Stimulated activated CD4-positive, alpha-beta T cell treated with anti-CD3 and anti-CD28 coated beads, Interleukin-4, amount 100 ng/mL, for 4 hours (primary cell): ENCODE data around the gene PRC1.
"Not testable (repeated sequence)": the region's sequence is repeated elsewhere in the genome, so short reads cannot be mapped to it uniquely, and the experiment has no call there.

Experiments used
- DNase-seq, 2 experiments: peaks; one replicate each; pipeline ENCODE4 v3.0.0-alpha.2; 2020

Gene PRC1

GRCh38 chr15:90931575-90931827 is 62.8 kb downstream of the PRC1 start:
- no peak for DNase-seq

- DNase-seq, result no peak
Measured at GRCh38 chr15:90930861-90931574, 63.3 kb downstream of the PRC1 start.

GRCh38 chr15:90929246-90930019 is 64.9 kb downstream of the PRC1 start:
- no peak for DNase-seq

GRCh38 chr15:90928106-90928505 is 66.2 kb downstream of the PRC1 start:
- DNase-seq, result not testable (repeated sequence)

GRCh38 chr15:90926766-90927165 is 67.6 kb downstream of the PRC1 start:
- DNase-seq, result not testable (repeated sequence)

- no peak for DNase-seq
Measured at GRCh38 chr15:90924375-90924774, 70.0 kb downstream of the PRC1 start.

- not testable (repeated sequence) for DNase-seq
Measured at GRCh38 chr15:90922712-90923322, 71.5 kb downstream of the PRC1 start.

- no peak for DNase-seq
Measured at GRCh38 chr15:90921887-90922286, 72.4 kb downstream of the PRC1 start.

GRCh38 chr15:90918835-90919234 is 75.5 kb downstream of the PRC1 start:
- no peak for DNase-seq

- DNase-seq, result no peak
Measured at GRCh38 chr15:90918034-90918788, 76.1 kb downstream of the PRC1 start.

GRCh38 chr15:90917569-90917968 is 76.8 kb downstream of the PRC1 start:
- no peak for DNase-seq

GRCh38 chr15:90916461-90916860 is 77.9 kb downstream of the PRC1 start:
- DNase-seq, result no peak
